Mucosa of gallbladder (tissue), 1 donor: Measurements from ENCODE around the gene ISOC2. TPM values are rescaled to one million over a fixed set of nuclear protein-coding genes. Genes with fewer than 3 reads are reported as not detected.
A peak's percentile ranks its signal among the peaks of the same experiment; 100 is the strongest.
"Not testable (repeated sequence)": the region's sequence is repeated elsewhere in the genome, so short reads cannot be mapped to it uniquely, and the experiment has no call there.

Source experiments
- DNase-seq: peaks from one replicate; pipeline ENCODE4 v3.0.0-alpha.2; 2020; ENCODE audit warnings: low spot score
- total RNA-seq: library from RNA; stranded (reverse); gene quantifications from one replicate; pipeline ENCODE4 v1.2.1, GENCODE V29; 2021
- donor health status: DM: no; HTN: no; CAD: no.

ISOC2 gene
- total RNA-seq, 1 donor from 2014 or later: 53.5 TPM

DNA sequence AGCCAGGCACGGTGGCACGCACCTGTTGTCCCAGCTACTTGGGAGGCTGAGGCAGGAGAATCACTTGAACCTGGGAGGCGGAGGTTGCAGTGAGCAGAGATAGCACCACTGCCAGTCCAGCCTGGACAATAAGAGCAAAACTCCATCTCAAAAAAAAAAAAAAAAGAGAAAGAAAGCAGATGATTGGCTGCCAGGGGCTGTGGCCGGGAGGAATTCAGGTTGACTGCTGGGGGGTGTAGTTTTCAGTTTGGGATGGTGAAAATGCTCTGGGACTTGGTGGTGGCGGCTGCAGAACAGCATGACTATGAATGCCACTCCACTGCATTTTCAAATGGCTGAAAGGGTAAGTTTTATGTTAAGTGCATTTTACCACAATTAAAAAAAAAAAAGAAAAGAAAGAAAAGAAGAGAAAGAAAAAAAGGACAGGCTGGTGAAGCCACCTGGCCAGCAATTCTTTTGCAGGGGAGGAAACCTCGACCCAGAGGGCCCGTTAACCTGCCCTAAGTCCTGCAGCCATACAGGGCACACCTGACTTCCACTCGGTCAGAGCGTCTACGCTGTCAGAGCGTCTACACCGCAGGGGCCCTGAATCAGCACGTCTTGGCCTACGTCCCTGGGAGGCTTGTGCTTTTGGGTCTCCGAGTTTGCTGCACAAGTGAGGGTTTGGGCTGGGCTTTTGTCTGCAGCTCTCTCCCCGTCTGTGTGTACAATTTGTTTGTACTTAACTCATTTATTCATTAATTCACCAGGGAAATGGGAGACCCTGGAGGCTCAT is 3.6 kb downstream of the ISOC2 start:
- DNase-seq: no peak

DNA sequence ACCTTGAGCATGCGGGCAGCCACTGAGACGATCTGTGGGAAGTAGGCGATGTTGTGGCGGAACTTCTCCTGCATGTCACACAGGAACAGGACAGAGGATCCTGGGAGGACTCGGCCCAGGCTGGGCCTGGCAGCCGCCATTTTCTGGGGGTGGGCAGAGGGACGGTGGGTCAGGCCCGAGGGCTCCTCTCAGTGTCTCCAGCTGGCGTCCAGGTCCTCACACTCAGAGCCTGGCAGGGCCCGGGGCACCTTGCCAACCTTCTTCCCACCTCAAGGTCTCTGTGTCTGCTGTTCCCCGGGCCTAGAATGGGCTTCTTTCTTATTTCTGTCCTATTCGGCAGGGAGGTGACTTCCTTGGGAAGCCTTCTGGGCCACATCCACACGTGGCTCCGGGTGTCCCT is 5.1 kb downstream of the ISOC2 start:
- no peak for DNase-seq

DNA sequence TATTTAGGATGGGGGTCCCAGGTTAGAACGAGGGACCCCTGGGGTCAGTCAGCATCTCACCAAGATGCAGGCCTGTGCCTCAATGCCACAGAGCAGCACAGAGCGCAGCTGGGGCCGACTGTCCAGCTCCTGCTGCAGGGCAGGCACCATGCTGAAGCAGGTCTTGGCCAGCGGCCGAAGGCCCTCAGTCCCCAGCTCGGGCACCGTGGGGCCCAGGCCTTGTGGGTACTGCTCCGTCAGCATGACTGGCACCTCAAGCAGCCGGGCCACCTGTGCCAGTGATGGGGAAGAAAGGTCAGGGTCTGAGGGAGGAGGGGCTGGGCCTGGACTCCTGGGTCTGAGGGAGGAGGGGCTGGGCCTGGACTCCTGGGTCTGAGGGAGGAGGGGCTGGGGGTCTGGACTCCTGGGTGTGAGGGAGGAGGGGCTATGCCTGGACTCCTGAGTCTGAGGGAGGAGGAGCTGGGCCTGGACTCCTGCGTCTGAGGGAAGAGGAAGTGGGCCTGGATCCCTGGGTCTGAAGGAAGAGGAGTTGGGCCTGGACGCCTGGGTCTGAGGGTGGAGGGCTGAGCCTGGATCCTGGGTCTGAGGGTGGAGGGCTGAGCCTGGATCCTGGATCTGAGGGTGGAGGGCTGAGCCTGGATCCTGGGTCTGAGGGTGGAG is 5.7 kb downstream of the ISOC2 start:
- no peak for DNase-seq

DNA sequence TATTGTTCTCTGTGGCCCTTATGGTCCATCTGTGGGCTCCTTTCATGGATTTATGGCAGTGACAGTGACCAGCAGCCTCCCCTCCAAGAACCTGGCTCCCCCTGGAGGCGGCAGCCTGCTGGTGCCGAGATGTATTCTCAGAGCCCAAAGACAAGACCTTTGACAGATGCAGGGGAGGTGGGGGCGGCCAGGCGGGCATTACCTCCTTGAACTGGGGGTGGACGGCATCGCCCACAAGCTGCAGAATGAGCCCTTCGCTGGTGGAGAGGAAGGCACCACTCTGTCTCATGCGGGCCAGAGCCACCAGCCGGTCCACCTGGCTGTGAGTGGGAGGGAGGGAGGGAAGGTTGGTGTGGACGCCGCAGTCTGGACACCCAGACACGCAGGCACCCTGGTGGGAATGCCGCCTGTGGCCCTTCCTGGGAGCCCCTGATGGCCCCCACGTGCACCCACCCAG is 6.6 kb downstream of the ISOC2 start:
- no peak for DNase-seq

DNA sequence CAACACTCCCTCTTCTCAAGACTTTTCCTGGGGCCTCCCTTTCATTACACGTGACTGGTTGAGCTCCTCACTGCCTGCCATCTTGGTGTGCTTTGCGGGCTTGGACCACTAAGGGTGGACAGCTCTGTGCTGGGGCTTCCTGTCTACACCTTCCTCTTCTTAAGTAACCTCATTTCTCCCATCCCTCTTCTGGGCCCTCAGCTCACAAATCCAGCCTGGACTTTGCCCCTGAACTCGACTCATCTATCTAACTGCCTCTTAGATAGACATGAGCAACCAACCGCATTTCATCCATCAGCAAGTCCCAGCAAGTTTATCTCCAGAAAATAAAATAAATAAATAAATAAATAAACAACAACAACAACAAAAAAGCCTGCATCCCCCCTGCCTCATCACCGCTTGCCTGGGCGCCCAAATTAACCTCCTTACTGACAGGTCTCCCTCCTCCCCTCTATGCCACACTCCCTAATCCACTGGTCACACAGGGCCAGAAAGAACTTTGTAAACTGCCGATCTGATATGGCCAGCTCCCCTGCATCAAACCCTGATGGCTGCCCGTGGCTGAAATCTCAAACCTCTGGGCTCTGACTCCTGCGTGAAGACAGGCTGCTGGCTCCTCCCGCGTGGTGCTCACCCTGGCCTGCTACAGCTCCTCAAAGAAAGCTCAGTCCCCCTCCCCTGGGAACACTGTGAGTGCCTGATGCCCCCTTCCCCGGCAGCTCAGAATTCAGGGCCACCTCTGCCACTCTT is 7.8 kb downstream of the ISOC2 start:
- no peak for DNase-seq

DNA sequence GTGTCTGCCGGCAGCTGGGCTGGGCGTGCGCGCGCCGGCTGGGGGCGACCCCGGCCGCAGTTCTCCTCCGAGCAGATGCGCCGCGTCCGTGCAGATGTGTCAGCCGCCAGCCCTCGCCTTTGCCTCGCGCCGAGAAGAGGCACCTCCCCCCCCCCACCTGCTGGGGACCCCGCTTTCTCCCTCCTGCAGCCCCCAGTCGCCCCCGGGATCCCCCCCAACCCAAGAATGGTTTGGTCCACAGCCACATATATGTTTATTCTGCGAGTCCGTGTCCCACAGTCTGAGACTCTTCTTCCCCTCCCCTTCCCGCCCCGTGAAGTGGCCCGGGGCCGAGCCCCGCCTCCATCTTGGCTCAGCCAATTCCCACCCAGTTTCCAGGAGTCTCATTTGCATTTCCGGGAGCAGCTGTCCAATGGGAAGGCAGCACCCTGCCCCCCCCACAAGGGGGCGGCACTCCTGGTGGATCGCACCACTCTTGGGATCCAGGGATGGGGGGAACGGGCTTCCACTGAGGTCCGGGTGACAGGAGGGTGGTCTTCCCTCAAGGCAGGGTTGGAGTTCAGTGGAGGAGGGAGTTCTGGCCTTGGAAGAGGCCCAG is 8.6 kb downstream of the ISOC2 start:
- peak; percentile 73 for DNase-seq

DNA sequence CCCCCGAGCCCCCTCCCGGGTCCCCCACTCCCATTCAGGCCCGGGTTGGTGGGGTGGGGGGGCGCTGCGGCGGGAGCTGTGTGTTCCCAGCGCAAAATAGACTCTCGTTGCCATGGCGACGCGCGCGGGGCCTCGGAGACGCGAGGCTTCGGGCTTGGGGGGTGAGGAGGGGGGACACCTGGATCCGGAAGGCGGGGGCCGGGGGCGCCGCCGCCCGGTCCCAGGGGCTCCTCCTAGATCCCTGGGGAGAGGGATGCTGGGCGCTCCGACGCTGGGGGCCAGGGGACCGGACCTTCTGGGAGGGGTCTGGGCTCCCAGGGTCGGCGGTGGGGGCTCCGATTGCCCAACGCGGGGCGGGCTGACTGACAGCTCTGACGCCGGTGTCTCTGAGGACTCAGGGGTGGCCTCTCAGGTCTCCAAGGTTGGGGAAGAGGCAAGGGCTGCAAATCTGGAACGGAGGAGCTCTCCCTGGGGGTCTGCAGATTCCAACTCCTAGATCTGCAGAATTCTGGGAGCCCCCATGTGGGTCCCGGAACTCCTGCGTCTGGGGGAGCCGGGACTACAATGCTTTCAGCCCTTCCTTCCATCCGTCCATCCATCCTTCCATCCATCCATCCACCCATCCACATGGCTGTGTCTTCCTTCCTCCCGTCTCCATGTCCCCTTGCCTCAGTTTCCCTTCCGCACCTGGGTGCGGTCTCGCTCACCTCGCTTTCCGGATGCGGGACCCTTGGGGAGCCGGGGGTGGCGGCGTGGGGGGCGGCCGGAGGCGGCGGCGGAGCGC is 9.3 kb downstream of the ISOC2 start:
- no peak for DNase-seq

DNA sequence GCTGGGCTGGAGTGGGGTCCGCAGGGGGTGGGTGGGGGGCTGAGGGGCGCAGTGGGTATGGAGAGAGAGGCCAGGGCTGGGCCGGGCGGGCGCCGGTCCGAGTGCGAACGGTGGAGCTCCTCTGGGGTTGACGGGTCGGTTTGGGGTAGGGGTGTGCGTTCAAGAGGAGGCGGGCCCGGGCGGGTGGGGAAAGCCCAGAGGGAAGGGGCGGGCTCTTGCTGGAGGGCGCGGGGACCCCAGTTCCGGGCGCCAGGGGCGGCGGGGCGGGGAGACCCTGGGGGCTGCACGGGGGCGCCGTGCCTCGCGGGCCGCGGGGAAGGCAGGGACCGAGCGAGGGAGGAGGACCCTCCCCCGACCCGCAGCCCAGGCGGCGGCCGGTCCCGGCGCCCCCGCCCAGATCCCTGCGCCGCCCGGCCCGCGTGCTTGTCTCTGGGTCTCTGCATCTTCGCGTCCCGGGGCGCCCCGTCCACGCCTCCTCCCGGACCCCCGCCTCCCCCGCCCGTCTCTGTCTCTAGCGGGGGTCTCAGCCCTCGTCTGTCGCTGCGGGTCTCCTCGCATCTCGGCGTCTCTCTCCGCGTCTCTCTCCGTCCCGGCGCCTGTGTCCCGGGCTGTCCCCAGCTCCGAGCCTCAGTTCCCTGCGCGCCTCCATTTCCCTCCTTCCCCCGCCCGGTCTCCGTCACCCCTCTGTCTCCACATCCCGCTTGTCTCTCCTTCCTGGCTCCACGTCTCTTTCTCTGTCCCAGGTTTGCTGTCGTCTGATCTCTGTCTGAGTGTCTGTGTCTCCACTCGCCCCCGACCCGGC is 10.1 kb downstream of the ISOC2 start:
- DNase-seq: no peak

DNA sequence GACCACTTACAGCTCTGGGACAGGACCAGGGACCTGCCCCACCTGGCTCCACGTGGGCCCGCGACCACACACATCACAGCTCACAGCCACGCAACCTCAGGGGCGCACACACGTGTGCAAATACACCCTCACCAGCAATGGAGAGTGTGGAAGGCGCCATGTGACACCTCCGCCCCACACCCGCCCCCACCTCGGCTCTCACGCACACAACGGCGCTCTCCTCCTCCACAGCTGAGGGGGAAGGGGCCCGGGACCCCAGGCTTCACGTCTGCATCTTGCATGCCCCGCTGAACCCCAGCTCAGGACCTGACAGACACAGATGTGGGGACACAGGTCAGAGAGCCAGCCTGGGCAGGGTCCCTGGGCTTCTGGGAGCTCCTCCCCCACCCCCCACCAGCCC is 12.0 kb downstream of the ISOC2 start:
- DNase-seq: no peak

DNA sequence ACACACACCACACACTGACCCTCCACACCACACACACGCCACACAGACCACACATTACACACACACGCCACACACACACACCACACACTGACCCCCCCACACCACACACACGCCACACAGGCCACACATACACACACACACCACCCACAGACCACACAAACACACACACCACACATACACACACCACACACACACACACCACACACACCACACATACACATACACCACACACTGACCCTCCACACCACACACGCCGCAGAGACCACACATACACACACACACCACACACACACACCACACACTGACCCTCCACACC is 13.3 kb downstream of the ISOC2 start:
- not testable (repeated sequence) for DNase-seq

DNA sequence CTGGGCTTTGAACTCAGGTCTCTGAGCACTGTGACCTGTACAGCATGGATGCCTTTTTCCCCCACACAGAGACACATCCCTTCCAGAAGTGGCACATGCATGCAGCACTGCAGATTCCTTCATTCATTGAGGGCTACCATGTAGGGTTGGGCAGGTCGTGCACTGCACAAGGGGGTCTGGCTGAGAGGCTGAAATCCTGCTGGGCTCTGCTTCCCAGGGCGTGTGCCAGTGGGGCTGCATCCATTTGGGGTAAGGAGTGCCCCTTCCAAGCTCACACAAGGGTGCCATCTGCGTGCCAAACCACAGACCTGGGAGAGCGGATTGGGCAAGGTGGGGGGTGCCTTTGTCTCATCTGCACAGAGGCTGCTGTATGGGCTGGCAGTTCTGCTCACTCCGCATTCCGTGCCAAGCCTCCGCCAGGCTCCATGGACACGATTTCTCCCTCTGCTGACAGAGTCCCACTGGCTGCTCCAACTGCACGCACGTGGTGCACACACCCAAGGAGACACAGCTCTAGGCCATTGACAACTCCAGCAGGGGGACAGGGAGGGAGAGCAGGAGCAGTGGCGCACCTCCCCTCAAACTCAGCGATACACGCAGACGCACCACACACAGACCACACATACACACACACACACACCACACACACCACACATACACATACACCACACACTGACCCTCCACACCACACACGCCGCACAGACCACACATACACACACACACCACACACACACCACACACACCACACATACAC is 13.8 kb downstream of the ISOC2 start:
- no peak for DNase-seq

DNA sequence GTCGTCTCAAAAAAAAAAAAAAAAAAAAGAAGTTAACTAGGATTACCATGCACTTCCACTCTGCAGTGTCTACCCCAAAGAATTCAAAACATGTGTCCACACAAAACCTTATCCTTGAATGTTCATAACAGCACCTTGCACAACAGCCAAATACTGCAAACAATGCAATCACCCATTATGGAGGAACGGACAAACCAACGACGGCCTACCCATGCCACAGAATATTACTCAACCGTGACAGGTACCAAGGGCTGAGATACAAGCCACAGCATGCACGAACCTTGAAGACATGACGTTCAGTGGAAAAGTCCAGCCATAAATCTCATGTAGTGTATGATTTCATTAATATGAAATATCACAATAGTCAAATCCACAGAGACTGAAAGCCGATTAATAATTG is 15.4 kb downstream of the ISOC2 start:
- DNase-seq: no peak

DNA sequence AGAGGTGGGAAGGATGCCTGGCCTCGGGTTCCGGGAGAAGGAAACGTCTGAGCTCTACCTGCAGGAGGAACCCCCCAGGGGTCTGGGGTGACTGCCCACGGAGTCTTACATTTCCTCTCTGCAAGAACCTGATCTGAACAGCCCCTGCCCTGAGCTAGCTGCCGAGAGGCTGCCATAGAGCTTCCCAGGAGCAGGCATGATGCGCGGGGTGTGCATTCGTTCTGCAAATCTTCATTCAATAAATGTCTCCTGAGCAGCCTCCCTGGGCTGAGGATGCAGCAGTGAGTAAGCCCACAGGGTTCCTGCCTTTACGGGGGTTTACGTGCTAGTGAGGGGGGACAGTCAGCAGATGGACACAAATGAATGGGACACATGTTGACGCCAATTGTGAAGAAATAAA is 16.8 kb downstream of the ISOC2 start:
- DNase-seq: no peak

DNA sequence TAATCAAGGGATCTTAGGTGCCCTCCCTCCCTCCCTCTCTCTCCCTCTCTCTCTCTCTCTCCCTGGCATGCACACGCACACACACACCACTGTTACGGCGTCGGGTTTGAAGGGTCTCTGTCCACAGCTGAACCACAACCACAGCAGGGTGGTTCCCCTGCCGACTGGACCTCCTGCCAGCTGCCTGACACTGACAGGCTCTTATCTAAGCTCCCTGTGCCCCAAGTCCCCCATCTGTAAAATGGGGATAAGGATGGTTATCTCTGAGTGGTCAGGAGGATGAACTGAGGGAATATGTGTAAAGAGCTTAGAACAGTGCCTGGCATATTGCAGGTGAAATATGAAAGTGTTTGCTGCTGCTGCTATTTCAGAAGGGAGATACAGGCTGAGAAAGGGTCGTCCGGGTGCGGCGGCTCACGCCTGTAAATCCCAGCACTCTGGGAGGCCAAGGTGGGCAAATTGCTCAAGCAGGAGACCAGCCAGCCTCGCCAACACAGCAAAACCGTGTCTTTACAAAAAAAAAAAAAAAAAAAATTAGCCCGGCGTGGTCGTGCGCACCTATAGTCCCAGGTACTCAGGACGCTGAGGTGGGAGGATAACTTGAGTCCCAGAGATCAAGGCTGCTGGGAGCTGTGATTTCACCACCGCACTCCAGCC is 17.5 kb downstream of the ISOC2 start:
- no peak for DNase-seq

DNA sequence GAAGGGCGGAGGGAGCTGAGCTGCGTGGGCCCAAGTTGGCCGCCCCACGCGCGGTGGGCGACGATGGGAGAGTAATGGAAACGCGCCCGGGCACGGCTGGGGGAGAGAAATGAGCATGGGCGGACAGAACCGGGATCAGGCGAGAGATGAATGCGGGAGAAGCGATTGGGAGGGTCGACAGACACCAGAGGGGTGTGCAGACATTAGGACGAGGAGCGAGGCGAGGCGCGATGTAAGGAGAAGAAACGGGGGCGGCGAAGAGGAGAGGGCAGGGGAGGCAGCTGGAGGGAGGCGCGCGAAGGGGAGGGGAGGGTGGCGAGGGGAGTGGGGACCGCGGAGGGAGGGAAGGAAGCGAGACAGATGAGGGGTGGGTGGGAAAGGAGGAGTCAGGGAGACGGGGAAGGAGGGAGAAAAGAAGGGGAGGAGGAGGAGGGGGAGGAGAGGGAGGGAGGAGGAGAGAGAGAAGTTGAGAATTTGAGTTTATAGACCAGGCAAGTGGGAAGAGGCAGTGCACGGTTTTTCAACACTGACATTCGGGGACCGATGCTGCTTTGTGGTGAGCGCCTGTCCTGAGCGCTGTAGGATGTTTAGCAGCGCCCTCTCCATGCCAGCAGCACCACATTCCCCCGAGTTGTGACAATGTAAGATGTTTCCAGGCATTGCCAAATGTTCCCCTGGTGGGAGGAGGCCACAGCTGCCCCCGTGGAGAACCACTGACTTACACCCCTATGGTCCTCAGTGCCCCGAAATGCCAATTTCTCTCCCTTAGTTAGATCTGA is 18.2 kb downstream of the ISOC2 start, which contains the start of gene SHISA7:
Gene SHISA7, minus strand, starts transcription at position 256 of the 779 bp plus-strand sequence. CDS start 437 bp downstream, outside the sequence.
- no peak for DNase-seq

DNA sequence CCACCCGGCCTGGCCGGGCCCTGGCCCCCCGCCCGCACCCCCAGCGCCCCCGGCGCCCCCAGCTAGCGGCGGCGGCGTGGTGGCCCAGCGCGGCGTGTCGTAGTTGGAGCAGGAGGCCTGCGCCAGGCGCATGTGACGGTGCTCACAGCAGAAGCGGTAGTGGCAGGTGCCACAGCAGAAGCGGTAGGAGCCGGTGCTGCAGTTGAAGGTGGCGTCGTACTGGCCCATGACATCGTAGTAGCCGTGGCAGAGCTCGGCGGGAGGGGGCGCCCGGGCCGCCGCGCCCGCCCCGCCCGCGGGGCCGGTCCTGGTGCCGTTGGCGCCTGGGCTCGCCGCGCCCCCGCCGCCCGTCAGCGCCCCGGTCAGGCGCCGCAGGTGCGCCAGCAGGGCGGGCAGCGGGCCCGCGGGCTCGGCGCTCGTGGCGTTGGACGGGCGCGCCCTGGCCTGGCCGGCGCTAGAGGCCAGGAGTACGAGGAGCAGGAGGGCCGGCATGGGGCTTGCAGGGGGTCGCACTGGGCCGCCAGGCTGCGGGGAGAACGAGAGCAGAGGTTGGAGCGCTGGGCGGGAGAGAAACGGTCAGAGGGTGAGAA is 19.0 kb downstream of the ISOC2 start:
- no peak for DNase-seq

DNA sequence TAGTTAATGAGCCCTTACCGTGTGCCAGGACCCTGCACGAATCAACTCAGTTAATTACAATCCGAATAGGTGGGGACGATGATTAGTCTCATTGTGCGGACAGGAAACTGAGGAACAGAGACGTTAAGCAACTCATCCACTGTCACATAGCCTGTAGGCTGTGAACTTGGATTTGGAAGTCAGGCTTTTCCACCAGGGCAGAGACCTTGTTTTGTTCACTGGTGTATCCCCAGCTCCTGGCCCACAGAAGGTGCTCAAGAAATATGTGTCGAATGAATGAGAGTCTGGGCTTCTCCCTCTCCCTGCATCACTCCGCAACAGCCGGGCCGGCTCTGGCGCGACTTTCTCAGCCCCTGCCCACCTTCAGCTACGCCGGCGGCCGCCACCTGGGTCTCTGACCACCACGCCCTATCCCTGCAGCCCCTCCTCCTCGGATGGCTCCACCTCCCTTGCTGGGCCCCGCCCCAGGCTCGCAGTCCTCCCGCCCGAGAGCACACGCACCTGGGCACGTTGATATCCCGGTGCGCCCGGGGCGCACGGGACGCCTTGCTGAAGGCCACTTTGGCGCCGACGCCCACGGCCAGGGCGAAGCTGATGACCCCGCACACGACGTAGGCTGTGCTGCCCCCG is 19.6 kb downstream of the ISOC2 start:
- DNase-seq: no peak

DNA sequence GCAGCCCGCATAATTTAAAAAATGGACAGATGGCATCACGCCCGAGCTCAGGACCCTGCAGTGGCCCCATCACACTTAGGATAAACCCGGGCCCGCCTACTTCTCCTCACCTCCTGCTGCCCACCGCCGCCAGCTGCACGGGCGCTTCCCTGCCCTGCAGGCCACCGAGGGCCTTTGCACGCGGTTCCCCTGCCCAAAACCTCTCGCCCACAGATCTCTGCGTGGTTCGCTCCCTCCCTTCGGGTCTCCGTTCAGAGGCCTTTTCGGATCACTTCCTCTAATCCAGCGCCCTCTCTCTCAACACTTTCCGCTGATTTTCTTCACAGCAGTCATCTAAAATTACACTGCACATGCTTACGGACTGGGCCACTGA is 20.1 kb downstream of the ISOC2 start:
- no peak for DNase-seq
